Heart left ventricle (tissue), 16 donors: ENCODE results near the gene SIGLEC9. TPM values are rescaled to one million over a fixed set of nuclear protein-coding genes. Genes with fewer than 3 reads are reported as not detected.

Source experiments
- ATAC-seq, 4 donors: fragments of 200-7000 bp; cut with Tn5 transposase; one replicate each; pipeline ENCODE4 v1.9.1; 2020 to 2022; ENCODE audit warnings: moderate library complexity in 4 of 4, mild to moderate bottlenecking in 3 of 4, moderate number of reproducible peaks in 1 of 4
- DNase-seq, 5 donors: peaks; one replicate each; pipeline ENCODE4 v3.0.0-alpha.2; 2020
- H3K27ac ChIP-seq, 12 donors: fragments of 200-600 bp; sonication (generic) in 4 of 12; one replicate each; pipeline versions ENCODE4 v1.5.0 to v1.8.0; 2016 to 2022; ENCODE audit warnings: mild to moderate bottlenecking in 2 of 12
- H3K27me3 ChIP-seq, 9 donors: fragments of 200-600 bp; sonication (generic) in 2 of 9; one replicate each; pipeline versions ENCODE4 v1.5.1 to v1.8.0; 2016 to 2022; ENCODE audit warnings: mild to moderate bottlenecking in 3 of 9
- H3K36me3 ChIP-seq, 9 donors: fragments of 200-600 bp; sonication (generic) in 2 of 9; one replicate each; pipeline versions ENCODE4 v1.5.0 to v1.8.0; 2018 to 2022; ENCODE audit warnings: mild to moderate bottlenecking in 2 of 9
- H3K4me1 ChIP-seq, 12 donors: fragments of 200-600 bp; sonication (generic) in 4 of 12; one replicate each; pipeline versions ENCODE4 v1.5.0 to v1.8.0; 2016 to 2022; ENCODE audit warnings: mild to moderate bottlenecking in 3 of 12
- H3K4me3 ChIP-seq, 12 donors: fragments of 200-600 bp; sonication (generic) in 4 of 12; one replicate each; pipeline versions ENCODE4 v1.5.0 to v1.8.0; 2017 to 2022; ENCODE audit warnings: mild to moderate bottlenecking in 9 of 12, moderate library complexity in 4 of 12
- H3K9me3 ChIP-seq, 12 donors: fragments of 200-600 bp; sonication (generic) in 4 of 12; one replicate each; pipeline versions ENCODE4 v1.5.0 to v1.8.0; 2016 to 2022; ENCODE audit warnings: mild to moderate bottlenecking in 1 of 12
- POLR2A ChIP-seq, 2 donors: fragments of 450-650 bp; IDR thresholded peaks; one replicate each; pipeline ENCODE4 v1.6.1; 2017; ENCODE audit warnings: antibody characterized with exemption in 2 of 2, mild to moderate bottlenecking in 2 of 2, moderate library complexity in 2 of 2
- WGBS, 4 donors: extraction: QIAGEN DNeasy Blood & Tissue Kit in 2 of 4; methylation state at CpG; one replicate each; pipeline versions ENCODE4 v1.1.5 to v1.1.7; 2013 to 2018; 5-methylcytosine and 5-hydroxymethylcytosine counted together
- intact Hi-C, 10 donors: fragments of 100-400 bp; cut with DNase I; formaldehyde crosslinking; loops; one replicate each; pipeline versions ENCODE4 v1.11.1 to v1.14.2; 2022
- polyA plus RNA-seq, 2 donors: library from polyadenylated mRNA; stranded (reverse); fragments of 200-250 nt; gene quantifications; one replicate each; pipeline ENCODE4 v1.2.3, GENCODE V29; 2013
- total RNA-seq, 9 donors: library from RNA; depleted of rRNA in 2 of 9; stranded (reverse); fragments of >200 nt in 2 of 9; fragmentation: NEBNext Ultra II Directional in 3 of 9; extraction: Animal tissue kit (Norgen Biotek cat#: 25700) in 3 of 9; gene quantifications; one replicate each; pipeline versions ENCODE4 v1.1.0 to v1.2.4, GENCODE V29; 2016 to 2023
- TF ChIP-seq, protein P1 (sequence below), 12 donors: fragments of 200-600 bp; sonication (generic) in 4 of 12; IDR thresholded peaks; one replicate each; pipeline versions ENCODE4 v1.5.0 to v1.8.0; 2018 to 2022; ENCODE audit warnings: antibody characterized with exemption in 12 of 12, mild to moderate bottlenecking in 5 of 12
- donor health status: ischemic (EF 13 %, LVEDD 7.1; RV severe dilation, severe dysfunction).
- donor health status: healthy with polysubstance abuse.
- donor health status: DM: no; HTN: yes; CAD: no.
- donor health status: DM: no; HTN: no; CAD: no.
- donor health status: ischemic (EF 25% LVEDD 6.9; RV normal size, moderate dysfunction).
- donor health status: ischemic (EF 25% LVEDD 5.7; RV mildly dilated, moderate dysfunction).
- donor health status: healthy.
- donor health status: DM: yes; HTN: yes; CAD: no.
- donor health status: ischemic (EF 35%, LVEDD 5.7; RV mildly dilated, moderate dysfunction).
- donor health status: nonischemic (EF 11% LVEDD 7.7; RV severe dilation, severe dysfunction).
- donor health status: DM: yes; HTN: yes; CAD: no.
- donor health status: PGD.
- donor health status: ischemic (EF 29% LVEDD 5.4; RV normal size, mild dysfunction).
- donor health status: nonischemic (EF 23%, LVEDD 6.1; RV moderate dilation, normal function).

The SIGLEC9 gene
- total and polyA plus RNA-seq, 11 donors = 0.27 to 18.5 (median 1.7) TPM

DNA sequence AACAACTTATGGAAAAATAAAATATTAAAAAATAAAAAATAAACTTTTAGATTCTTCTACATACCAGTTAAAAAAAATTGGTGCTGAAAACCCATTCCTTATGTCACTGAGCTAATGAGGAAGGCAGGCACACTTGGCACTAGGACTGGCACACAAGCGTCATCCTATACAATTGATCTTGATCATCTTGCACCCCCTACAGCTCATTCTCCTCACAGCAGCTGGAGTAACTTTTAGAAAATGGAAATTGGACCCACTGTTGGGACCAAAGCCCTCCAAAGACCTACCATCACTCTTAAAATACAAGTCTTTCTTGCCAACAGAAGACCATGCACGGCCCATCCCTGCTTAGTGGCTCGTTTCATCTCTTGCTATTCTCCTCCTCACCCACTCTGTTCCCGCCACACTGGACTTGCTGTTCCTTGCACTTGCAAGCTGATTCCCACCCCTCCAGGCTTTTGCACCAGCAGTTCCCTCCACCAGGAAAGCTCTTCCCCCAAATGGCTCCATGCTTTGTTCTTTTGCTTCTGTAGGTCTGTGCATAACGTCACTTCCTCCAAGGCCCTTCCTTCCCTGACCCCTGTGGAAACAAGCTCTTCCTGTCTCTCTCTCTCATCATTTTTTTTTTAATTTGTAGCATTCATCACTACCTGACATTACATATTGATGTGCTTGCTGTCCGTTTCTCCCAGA, 28.1 kb upstream of the SIGLEC9 start:
- peaks cover 0 to 18% (median 7%) of the 10 kb centered on the region in 9 donors for H3K36me3 ChIP-seq
- no peaks in the 10 kb centered on the region for H3K9me3 ChIP-seq
- H3K4me1 ChIP-seq = peaks cover 0 to 27% (median under 1%) of the 10 kb centered on the region in 12 donors
- no peak for ATAC-seq
- intact Hi-C loops = loop anchor here in 7 of 10 donors (1.0 to 10.0 kb wide), 5 partner anchors 76 to 164 kb away; partner anchors contain the start of gene KLK10 (in 1 of the 7)
- TF ChIP-seq, protein P1, sequence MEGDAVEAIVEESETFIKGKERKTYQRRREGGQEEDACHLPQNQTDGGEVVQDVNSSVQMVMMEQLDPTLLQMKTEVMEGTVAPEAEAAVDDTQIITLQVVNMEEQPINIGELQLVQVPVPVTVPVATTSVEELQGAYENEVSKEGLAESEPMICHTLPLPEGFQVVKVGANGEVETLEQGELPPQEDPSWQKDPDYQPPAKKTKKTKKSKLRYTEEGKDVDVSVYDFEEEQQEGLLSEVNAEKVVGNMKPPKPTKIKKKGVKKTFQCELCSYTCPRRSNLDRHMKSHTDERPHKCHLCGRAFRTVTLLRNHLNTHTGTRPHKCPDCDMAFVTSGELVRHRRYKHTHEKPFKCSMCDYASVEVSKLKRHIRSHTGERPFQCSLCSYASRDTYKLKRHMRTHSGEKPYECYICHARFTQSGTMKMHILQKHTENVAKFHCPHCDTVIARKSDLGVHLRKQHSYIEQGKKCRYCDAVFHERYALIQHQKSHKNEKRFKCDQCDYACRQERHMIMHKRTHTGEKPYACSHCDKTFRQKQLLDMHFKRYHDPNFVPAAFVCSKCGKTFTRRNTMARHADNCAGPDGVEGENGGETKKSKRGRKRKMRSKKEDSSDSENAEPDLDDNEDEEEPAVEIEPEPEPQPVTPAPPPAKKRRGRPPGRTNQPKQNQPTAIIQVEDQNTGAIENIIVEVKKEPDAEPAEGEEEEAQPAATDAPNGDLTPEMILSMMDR (IDR thresholded peaks at IDR 0.05) = peak in 2 of 12 donors; percentile 5 to 19
- TF ChIP-seq POLR2A (IDR thresholded peaks at IDR 0.05) = no peak
- no peak overlapping the region for H3K4me3 ChIP-seq
- no peak for DNase-seq
- no peaks in the 10 kb centered on the region for H3K27me3 ChIP-seq
- 78 to 84% (median 81%) methylated on average over 6 of the region's 6 CpGs for WGBS, 4 donors
- H3K27ac ChIP-seq = no peak overlapping the region

DNA sequence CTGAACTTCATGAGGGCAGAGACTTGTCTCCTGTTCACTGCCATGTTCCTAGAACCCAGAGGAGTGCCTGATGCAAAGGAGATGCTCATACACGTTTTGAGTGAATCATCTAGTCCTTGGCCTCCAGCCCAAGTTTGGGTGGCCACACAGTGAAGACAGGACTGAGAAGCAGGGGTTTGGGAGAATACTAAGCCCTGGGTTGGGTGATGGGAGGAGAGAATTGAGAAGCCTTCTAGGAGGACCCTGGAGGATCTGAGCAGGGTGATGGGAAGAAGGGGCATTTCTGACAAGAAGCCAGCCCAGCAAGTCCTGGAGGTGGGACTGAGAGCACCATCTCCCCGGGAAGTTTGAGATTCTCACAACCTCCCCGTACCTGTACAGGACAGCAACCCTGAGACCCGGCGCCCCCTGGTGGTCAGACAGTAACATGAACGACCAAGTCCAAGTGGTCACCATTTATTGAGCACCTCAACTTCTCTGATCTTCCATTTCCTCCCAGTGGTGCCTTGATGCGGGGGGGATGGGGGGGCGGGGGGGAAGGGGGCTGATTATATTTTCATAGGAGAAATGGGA, 27.5 kb upstream of the SIGLEC9 start:
- Histone ChIP-seq H3K27me3 (no peaks in the 10 kb centered on the region), H3K27ac (no peak overlapping the region), H3K36me3 (peaks cover 0 to 25% (median 8%) of the 10 kb centered on the region in 9 donors), H3K9me3 (no peaks in the 10 kb centered on the region), H3K4me3 (no peak overlapping the region), H3K4me1 (peaks cover 0 to 27% (median 3%) of the 10 kb centered on the region in 12 donors)
- TF ChIP-seq, protein P1 (IDR thresholded peaks at IDR 0.05) = peak; percentile 42 to 66 (median 56)
- TF ChIP-seq POLR2A (IDR thresholded peaks at IDR 0.05) = no peak
- WGBS, 4 donors = 9 to 14% (median 12%) methylated on average over 8 of the region's 8 CpGs
- ATAC-seq (peak in 3 of 4 donors; percentile 44 to 62 (median 52)), DNase-seq (peak; percentile 45 to 88 (median 63))
- intact Hi-C loops = loop anchor here in 7 of 10 donors (1.0 to 10.0 kb wide), 5 partner anchors 76 to 165 kb away; partner anchors contain the start of gene KLK10 (in 1 of the 7)

DNA sequence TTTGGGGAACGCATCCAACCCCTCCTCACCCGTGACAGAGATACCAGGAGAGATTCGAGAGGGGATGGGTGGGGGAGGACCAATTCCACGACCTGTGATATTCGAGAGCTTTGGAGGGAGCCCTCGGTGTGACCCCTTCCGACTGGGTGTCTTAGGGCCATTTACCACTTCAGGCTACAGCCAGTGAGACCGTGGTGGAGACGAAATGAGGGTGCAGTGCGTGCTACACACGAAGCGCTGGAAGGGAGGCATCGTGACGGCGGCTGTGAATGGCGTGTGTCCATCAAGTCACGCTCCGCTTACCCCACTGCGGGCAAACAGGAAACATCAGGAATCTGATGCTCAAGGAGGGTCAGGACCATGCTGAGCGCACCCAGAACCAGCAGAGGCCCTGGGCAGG, 26.9 kb upstream of the SIGLEC9 start:
- no peaks in the 10 kb centered on the region for H3K27me3 ChIP-seq
- peaks cover 0 to 27% (median 3%) of the 10 kb centered on the region in 12 donors for H3K4me1 ChIP-seq
- no peak overlapping the region for H3K4me3 ChIP-seq
- no peak for TF ChIP-seq POLR2A (IDR thresholded peaks at IDR 0.05)
- TF ChIP-seq, protein P1 (IDR thresholded peaks at IDR 0.05) = no peak
- no peak for DNase-seq
- WGBS, 4 donors = 80 to 87% (median 85%) methylated on average over 20 of the region's 20 CpGs
- ATAC-seq = no peak
- H3K36me3 ChIP-seq = peaks cover 0 to 30% (median 13%) of the 10 kb centered on the region in 9 donors
- no peaks in the 10 kb centered on the region for H3K9me3 ChIP-seq
- intact Hi-C loops = loop anchor here in 7 of 10 donors (1.0 to 10.0 kb wide), 5 partner anchors 77 to 165 kb away; partner anchors contain the start of gene KLK10 (in 1 of the 7)
- H3K27ac ChIP-seq = no peak overlapping the region
